Measurements from ENCODE around the gene AKT1.
"Not testable (repeated sequence)": the region's sequence is repeated elsewhere in the genome, so short reads cannot be mapped to it uniquely, and the experiment has no call there.

AKT1 gene

DNA sequence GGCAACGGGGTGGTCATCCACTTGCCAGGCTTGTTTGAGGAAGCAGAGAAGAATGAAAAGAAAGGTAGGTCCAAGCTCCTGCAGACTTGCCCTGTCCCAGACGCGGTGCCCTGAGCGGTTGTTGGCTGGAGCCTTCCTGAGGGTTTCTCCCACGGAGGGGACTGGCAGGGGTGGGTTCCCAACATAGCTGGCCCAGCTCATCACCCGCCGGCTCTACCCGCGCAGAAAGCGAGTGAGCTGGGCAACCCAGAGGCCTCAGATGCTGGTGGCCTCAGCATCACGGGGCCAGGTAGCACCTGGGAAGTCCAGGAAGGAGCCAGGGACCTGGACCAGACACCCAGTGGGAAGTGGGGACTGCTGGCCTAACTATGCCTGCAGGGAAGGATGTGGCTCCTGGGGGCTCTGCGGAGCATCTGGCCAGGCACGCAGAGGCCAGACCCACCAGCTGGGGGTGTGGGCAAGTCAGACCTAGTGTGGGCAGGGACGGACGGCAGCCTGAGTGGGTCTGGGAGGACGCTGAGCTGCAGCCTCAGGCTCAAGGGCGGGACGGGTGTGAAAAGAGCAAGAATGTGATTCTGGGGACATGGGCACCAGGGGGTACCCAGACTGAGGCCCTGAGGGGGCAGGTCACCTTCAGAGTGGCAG lies 57.1 kb downstream of the AKT1 start:
- DNase-seq (ENCODE audit: low spot score) = no peak

DNA sequence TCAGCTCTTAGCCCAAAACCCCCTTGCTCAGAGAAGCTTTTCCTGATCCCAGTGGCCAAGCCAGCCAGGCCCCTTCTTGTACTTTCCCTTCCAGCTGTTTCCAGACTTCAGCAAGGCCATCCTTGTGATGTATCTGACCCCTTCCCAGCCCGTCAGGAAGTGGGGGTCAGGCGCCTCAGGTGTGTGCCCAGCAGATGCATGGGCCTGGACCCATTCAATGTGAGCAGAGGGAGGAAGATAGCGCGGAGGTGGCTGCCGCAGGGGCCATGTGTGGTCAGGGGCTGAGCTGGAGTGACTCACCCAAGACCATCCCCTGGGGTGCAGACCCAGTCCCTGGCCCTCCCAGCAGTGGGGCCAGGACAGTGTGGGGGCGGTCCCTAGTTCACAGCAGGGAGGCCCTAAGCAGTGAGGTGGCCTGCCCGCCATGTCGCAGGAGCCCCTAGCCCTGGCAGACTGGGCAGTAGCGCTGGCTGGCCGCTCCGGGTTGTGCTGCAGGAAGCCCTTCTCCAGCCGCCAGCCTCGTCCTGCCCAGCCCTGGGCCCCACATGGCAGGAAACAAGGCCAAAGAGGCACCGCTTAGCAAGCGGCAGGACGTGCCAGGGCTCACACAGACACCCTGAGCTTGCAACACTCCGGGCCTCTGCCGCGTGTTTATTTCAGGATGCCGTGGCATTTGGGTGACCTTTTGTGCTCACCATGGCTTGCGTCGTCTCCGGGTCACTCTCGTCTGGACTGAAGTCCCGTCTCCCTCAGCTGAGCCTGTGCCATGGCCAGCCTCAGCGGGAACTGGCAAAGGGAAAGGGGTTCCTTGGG lies 59.5 kb downstream of the AKT1 start:
- DNase-seq (ENCODE audit: low spot score) = no peak

DNA sequence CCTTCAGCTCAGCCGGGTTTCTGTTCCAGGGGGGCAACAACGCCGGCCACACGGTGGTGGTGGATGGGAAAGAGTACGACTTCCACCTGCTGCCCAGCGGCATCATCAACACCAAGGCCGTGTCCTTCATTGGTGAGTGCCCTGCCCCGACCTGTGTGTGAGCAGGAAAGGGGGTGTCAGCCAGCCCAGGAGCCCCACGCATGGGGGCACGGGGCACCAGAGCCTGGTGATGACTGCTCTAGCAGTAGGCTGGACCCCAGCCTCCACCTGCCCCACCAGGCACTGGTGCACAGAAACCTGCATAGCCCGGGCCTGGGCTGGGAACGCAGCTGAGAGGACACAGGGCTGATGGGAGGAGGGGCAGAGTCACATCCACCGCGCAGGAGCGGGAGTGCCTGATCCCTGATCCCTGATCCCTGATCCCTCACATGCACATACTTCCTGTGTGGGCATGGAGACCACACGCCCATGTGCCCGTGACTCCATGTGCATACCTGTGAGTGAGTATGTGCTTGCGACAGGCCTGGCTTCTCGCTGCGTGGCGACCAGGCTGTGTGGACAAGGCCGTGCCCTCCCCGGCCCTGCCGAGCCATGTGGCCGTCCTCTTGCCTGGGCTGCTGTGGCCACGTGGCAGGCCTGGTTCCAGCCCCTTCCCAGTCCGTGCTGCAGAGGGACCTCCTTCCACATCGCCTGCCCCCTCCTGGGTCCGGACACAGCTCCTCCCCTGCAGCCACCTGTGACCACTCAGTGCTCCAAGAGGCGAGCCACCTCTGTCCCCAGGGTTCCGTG lies 60.4 kb downstream of the AKT1 start:
- DNase-seq (ENCODE audit: low spot score) = no peak

DNA sequence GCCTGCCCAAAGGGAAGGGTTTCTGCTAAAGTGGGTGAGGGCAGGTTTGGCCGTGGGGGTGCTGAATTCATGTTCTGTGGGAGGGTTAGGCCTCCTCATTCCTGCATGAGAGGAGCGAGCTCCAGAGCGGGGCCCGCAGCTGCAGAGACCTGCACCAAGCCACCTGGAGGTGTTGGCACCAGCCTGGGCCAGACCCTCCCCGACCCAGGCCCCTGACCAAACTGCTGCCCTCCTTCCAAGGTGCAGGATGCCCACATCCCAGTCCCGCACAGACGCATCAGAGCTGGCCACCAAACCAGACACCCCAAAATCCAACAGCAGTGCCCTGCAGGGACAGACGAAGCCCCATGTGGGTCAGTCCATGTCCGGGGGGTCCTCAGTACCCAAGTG lies 61.0 kb downstream of the AKT1 start:
- no peak for DNase-seq (ENCODE audit: low spot score)

DNA sequence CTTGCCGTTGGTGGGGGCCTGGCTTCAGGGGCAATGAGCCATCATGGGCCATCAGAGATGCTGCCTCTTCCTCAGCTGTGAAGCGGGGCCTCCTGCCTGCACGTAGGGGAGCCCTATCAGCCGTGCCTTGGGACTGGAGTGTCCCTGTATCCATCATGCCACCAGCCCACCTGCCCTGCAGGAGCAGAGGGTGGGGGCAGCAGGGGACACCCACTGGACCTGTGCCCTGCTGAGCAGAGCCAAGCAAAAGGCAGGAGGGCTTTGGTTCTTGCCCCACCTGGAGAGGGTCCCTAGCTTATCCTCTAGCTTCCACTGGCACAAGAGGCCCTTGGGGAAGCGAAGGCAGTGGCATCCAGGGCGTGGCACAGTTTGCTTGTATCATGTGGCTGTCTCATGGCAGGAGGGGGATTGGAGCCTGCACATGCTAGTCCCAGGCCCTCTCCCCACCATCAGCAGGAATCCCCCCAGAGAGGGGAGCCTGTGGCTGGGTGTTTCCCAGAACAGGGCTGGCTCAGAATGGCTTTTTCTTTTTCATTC lies 61.4 kb downstream of the AKT1 start:
- DNase-seq (ENCODE audit: low spot score) = no peak

DNA sequence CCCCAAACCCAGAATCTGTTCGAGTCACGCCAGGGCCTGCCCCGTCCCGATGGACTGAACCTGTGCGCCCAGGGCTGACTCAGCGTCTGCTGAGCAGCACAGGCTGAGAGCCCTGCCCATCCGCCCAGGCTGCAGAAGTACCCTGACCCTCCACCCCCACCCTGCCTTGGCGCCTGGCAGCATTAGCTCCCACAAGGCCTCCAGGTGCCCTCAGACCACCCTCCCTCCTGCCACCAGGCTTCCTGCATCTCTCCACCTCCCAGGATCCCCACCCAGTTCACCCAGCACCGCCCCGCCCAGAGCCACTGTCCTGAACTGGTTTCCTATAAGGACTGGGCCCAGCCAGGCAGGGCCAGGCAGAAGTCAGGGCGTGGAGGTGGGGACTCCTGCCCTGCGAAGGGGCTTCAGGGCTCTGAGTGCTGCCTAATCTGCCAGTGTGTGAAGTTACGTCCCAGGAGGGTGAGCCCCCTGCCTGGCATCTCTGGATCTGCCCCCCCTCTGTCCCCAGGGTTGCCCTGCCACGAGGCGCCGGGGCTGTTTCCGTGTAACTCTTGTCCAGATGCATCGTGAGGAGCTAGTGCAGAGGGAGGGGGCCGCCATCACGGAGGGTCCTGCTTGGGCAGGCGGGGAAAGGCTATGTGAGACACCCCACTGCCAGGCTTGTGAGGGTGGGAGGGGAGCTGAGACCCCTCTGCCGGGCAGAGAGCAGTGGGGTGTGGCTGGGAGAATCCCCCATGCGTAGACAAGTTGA lies 62.4 kb downstream of the AKT1 start:
- no peak for DNase-seq (ENCODE audit: low spot score)

DNA sequence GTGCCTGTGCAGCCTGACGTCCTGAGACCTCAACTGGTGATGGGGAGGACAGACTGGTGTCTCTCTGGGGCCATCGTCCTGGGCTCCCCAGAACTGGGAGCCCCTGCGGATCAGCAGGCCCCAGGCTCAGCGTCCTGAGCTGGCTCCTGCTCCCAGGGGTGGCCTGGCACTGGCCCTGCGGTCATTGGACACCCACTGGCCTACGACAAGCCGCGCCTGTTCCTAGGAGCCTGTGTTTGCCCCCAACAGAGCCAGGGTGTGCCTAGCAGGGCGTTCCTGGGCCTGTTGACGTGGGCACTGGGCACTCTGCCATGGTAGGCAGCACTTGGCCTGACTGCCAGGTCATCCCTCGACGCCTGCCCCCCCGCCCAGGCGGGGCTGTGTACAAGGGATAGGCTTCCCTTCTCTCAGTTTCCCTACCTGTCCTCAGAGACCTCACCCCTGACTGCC lies 63.2 kb downstream of the AKT1 start:
- DNase-seq (ENCODE audit: low spot score) = no peak

DNA sequence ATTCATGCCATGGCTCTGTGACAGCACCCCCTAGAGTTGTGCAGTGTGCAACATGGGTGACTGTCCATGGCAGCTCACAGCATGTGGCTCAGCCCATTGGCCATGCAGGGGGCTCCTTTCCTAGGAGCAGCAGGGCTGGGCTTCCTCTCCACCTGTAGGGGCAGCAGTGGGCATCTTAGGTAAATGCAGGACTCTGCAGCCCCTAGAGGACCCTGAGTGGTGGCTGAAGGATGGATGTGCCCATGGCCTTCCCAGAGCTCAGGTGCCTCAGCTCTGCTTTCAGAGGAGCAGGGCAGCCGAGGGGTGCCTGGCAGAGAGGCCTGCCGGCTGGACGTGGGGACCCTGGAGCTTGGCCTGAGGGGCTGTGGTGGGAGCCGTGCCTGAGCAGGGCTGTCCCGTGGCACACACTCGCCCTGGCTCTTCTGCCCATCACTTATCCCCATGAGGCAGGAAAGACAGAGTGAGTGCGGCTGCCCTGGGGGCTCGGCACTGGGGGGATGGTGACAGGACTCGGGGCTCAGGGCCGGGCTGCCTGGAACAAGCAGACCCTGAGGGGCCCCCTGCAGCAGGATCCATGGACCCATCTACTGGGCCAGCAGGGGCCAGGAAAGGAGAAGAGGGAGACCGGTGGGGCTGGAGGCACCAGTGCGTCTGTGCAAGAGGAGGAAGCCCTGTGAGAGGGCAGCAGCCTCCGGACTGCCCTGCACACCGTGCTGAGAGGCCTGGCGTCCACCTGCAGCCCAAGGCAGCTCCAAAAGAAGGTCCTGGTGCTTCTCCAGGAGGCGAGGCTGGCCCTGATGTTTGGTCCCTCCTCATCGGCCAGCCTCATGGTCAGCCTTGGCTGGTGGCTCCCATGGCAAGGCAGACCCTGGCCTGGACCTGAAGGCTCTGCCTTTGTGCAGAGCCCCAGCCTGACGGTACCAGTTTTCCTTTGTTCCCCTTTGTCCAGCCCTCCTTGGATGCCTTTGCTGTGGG lies 63.9 kb downstream of the AKT1 start:
- no peak for DNase-seq (ENCODE audit: low spot score)

DNA sequence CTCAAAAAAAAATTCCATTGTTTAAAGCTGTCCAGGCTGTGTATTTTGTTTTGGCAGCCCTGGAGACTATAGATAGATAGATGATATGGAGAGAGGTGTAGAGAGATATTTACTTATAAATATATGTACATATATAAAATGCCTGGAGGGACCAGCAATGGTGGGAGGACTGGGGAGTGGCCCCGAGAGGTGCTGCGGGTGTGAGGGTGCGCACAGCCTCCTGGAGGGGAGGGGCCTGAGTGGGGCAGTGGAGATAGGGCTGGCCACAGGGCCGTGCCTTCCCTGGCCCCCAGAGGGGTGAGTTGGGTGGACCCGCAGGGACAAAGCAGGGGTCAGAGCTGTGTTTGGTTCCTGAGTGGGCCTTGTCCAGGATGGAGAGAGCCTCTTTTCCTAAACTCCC lies 65.1 kb downstream of the AKT1 start:
- DNase-seq (ENCODE audit: low spot score) = no peak

DNA sequence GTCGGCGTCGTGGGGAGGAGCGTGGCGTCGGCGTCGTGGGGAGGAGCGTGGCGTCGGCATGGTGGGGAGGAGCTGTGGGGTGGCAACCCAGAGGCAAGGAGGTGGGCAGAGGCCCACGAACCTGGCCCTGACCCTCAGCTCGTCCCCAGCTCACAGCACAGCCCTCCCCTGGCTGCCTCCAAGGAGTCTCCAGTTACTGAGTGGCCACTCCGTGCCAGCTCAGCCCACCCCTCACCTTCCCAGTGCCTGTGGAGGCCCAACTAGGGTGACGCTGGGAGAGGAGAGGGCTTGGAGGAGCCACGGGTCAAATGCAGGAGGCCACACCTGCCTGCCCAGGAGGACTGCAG lies 65.7 kb downstream of the AKT1 start:
- DNase-seq (ENCODE audit: low spot score) = no peak

DNA sequence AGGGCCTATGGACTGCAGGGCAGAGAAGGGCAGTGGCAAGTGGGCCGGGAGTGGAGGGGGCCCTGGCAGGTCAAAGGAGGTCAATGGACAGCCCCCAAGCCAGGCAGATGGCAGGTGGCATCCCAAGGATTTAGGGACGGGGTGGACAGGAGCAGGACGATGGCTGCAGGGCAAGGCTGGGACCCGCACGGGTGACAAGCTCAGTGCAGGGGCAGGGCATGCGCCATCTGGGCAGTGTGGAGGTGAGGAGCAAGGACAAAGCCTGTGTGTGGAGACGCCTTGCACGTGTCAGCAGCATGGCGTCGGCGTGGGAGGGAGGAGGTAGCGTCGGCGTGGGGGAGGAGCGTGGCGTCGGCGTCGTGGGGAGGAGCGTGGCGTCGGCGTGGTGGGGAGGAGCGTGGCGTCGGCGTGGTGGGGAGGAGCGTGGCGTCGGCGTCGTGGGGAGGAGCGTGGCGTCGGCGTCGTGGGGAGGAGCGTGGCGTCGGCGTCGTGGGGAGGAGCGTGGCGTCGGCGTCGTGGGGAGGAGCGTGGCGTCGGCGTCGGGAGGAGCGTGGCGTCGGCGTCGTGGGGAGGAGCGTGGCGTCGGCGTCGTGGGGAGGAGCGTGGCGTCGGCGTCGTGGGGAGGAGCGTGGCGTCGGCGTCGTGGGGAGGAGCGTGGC lies 66.2 kb downstream of the AKT1 start:
- DNase-seq (ENCODE audit: low spot score) = not testable (repeated sequence)

DNA sequence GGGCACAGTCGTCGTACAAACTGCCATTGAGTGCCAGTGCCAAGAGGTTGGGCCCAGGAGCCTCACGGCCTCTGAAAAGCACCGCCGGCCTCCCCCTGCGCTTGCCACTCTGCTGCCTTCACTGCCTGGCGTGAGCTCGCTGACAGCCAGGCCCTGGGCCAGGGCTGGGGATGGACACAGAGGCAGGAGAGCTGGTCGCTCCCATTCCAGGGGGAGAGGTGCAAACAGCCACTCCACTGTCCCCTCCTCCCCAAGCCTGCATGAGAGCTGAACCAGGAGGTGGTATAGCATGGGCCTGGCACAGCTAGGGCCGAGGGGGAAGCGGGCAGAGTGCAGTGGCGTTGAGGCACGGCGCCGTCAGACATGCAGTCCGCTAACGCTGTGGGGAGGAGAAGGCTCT lies 66.9 kb downstream of the AKT1 start:
- DNase-seq (ENCODE audit: low spot score) = no peak

DNA sequence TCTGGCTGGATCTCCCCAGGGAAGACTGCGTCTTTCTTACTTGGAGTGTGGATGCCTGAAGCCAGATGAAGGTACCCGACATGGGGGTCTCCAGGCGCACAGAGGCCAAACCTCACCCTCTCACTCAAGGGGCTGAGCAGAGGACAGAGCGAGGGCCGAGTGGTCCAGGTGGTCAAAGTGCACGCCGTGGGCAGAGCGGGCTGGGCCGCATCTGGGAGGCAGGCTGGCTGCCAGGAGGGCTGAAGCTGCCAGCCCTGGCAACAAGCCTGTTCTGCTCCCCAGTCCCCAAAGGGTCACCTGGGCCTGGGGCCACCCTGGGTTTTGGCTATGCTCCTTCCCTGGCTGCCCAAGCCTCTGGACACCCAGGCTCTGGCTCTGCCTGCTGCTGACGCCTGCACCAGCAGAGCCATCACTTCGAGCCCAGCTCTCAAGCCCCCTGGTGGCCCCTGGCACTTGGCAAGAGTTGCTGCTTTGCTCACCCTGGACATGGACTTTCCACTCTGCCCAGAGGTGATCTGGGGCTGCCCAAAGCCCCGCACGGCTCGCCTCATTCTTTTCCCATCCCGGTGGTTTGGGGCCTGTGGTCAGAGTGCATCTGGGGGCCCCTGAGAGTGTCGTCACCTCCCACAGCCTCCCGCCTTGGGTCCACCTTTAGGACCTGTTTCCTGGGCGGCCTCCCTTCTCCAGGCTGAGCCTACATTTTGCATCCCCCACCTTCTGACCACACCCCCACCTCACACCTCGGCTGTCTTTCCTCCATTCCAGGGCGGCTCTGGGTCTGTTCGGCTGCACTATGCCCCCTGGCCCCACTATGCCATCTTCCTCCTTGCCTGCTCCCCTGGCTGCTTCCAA lies 68.7 kb downstream of the AKT1 start:
- DNase-seq (ENCODE audit: low spot score) = no peak

DNA sequence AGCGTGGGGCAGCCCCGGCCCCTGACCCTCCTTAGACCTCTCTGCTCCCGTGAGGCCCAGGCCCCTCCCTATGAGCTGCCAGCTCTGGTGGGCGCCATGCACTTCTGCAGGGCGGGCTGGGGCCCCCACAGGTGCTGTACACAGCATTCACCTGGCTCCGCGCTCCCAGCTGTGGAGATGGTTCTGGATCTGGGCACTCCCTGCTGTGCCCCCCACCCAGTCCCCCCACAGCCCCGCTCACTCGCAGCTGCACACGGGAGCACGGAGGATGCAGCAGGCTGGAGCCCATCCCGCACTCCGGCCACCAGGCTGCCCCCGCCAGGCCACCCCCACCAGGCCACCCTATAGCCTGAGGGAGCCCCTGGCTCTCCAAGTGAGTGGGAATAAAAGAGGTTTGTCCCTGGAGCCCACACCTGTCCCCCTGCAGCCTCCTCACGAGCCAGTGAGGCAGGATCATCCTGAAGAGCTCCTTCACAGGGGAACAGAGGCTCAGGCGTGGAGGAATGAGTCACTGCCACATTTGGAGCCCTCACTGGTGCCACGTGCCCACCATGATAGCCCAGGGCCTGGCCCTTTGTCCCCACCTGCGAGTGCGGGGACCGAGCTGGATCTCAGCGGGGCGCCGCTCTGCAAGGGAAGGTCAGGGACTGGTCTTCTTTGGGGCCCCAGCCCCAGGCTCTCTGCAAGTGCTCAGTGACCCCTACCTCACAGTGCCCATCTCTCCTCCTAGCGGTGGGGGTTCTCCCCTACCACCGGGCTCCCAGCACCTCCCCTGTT lies 69.6 kb downstream of the AKT1 start:
- DNase-seq (ENCODE audit: low spot score) = no peak

DNA sequence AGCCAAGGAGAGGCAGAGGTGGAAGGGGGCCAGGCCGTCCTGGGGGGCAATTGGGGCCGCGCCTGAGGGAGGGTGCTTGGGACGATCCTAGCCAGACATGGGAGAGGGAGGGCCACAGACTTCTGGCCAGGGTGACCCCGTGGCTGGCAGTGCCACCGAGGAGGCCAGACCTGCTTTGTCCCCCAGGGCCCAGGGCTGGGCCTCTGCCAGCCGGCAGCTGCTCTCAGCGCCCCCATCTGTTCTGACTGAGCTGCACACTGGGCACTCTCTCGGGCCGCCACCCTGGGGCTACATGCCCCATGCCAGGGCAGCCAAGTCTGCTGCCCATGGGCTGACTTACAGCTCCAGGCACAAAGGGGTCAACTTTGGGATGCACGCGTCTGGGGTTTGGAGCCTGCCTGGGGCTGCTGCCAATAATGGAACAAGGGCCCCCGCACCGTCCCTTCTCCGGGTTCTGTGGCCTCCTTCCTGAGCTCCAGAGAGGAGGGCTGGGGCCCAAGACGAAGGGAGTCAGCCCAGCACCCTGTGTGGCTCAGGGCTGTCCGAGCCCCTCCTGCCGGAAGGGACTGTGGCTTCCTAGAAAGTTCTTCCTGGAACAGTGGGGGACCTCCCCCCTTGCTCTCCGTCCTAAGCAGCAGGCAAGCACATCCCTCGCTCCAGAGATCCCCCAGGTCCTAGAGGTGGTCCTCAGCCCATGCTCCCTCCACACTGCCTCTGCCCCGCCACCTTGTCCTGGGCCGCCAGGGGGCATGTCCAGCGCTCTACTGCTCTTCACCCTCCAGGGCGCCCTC lies 70.4 kb downstream of the AKT1 start:
- DNase-seq (ENCODE audit: low spot score) = no peak

DNA sequence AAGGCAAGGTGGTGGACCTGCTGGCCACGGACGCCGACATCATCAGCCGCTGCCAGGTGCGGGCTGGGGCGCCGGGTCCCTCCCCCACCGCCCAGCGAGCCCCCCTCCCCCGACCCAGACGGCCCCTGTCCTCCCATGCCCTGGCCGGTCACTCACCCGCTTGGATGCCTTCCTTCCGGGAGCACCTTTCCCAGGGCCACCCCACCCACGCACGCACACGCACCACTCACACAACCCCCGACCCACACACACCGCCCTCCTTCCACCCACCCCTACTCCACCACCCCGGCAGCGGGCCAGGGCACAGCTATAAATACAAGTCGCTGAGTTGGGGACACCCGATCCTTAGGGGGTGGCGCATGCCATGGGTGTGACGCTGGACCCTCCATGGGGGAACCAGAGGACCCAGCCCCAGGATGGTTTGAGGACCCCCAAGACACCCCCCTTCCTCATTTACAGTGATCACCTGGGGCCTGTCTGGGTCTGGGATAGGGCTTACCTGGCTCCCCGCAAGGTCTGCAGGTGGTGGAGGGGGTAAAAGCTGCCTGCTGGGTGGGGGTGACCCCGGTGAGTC lies 71.1 kb downstream of the AKT1 start:
- DNase-seq (ENCODE audit: low spot score) = no peak

DNA sequence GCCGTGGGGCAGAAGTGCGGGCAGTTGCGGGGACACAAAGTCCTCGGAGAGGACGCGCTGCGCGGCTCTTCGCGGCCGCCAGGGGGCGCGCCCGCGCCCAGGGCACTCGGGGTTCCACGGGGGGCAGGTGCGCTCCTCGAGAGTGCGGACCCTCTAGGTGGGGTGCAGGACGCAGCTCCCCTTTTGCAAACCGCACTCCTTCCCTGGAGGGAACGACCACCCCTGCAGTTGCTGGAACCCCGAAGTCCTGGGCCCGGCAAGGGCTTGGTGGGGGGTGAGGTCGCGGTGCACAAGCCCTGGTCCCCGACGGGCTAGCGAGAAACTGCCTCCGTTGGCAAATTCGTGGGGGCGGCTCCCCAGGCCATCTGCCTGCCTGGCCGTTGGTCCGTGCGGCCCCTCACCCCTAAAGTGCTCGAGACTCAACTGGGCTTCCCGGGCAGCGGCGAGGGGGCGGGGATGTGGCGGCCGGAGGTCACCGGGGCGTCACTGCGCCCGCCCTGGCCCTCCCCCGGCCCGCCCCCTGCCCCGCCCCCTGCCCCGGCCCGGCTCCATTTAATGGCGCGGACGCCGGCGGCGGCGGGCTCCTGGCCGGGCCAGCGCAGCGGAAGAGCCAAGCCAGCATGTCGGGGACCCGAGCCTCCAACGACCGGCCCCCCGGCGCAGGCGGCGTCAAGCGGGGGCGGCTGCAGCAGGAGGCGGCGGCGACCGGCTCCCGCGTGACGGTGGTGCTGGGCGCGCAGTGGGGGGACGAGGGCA lies 71.7 kb downstream of the AKT1 start, which contains the start of gene ADSS1:
Gene ADSS1, plus strand, starts transcription at position 579 of the 756 bp plus-strand sequence. Its CDS starts 42 bp downstream, at position 621.
- DNase-seq (ENCODE audit: low spot score) = peak; percentile 86
